Brain microvascular endothelial cell (primary cell): ENCODE data around the gene PDE1C.

Source experiments
- DNase-seq: peaks from one replicate; pipeline ENCODE4 v3.0.0-alpha.2; 2020
- H3K27ac ChIP-seq: fragments of 250-450 bp; sonication (Bioruptor Pico); 2 replicates; pipeline ENCODE4 v1.5.1; 2020; ENCODE audit warnings: mild to moderate bottlenecking, moderate library complexity
- H3K27me3 ChIP-seq: fragments of 250-450 bp; sonication (Bioruptor Pico); replicated peaks from 2 replicates; pipeline ENCODE4 v1.5.1; 2020; ENCODE audit warnings: mild to moderate bottlenecking
- H3K36me3 ChIP-seq: fragments of 250-450 bp; sonication (Bioruptor Pico); replicated peaks from 2 replicates; pipeline ENCODE4 v1.5.1; 2020; ENCODE audit warnings: mild to moderate bottlenecking
- H3K4me3 ChIP-seq: 2 replicates; pipeline ENCODE4 v1.5.1; 2011; ENCODE audit warnings: low read depth, mild to moderate bottlenecking, control low read depth, low read length, moderate library complexity
- in situ Hi-C: cut with HindIII; loops from 2 replicates; pipeline ENCODE4 v1.10.0; 2017; ENCODE audit warnings: low sequenced_read_pairs, low pct_ligation_motif_present
- TF ChIP-seq, protein P1 (sequence below): IDR thresholded peaks from 2 replicates; pipeline ENCODE4 v1.5.1; 2011; ENCODE audit warnings: low read depth, mild to moderate bottlenecking, moderate library complexity, low read length, control low read depth, inconsistent platforms; ENCODE audit errors: missing control alignments

PDE1C gene

DNA sequence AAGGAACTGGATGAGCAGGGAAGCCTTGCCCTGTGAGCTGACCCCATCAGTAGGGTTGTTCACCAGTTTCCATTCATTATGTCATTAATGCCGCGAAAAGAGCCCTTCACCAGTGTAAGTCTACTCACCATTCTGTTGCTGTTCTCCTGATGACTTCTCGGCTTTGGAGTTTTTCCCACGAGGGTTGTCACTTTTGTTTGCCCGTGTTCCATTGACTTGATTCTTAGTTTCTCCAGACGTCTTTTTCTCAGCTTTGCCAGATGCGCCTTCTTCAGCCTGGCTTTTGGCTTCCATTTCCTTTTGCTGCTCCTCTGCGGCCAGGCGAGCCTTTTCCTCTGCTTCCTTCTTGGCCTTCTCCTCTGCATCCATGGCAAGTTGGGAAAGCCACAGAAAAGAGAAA is 254.4 kb downstream of the PDE1C start:
- Histone ChIP-seq H3K27ac (no peak overlapping the region), H3K27me3 (no peaks in the 10 kb centered on the region), H3K4me3 (no peak overlapping the region), H3K36me3 (no peaks in the 10 kb centered on the region)
- TF ChIP-seq, protein P1, sequence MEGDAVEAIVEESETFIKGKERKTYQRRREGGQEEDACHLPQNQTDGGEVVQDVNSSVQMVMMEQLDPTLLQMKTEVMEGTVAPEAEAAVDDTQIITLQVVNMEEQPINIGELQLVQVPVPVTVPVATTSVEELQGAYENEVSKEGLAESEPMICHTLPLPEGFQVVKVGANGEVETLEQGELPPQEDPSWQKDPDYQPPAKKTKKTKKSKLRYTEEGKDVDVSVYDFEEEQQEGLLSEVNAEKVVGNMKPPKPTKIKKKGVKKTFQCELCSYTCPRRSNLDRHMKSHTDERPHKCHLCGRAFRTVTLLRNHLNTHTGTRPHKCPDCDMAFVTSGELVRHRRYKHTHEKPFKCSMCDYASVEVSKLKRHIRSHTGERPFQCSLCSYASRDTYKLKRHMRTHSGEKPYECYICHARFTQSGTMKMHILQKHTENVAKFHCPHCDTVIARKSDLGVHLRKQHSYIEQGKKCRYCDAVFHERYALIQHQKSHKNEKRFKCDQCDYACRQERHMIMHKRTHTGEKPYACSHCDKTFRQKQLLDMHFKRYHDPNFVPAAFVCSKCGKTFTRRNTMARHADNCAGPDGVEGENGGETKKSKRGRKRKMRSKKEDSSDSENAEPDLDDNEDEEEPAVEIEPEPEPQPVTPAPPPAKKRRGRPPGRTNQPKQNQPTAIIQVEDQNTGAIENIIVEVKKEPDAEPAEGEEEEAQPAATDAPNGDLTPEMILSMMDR, result no peak
- DNase-seq, result peak; percentile 33
- in situ Hi-C loops, result no loop called here

DNA sequence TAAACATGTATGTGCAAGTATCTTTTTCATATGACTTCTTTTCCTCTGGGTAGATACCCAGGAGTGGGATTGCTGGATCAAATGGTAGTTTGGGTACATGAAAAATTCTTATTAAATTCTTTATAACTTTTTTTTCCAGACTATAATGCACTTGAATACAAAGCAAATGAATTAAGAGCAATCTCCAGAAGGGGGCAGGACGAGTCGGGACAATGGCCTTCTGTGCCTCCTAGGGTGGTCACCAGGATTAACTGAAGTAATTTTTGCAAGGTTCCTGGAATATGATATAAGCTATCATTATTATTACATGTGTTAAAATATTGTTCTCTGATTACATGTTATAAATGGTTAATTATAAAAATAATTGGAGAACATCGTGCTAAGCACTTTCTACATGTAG is 256.0 kb downstream of the PDE1C start:
- Histone ChIP-seq H3K27me3 (no peaks in the 10 kb centered on the region), H3K36me3 (no peaks in the 10 kb centered on the region), H3K4me3 (no peak overlapping the region), H3K27ac (no peak overlapping the region)
- in situ Hi-C loops, result no loop called here
- TF ChIP-seq, protein P1, result peak; percentile 55
- DNase-seq, result peak; percentile 22

DNA sequence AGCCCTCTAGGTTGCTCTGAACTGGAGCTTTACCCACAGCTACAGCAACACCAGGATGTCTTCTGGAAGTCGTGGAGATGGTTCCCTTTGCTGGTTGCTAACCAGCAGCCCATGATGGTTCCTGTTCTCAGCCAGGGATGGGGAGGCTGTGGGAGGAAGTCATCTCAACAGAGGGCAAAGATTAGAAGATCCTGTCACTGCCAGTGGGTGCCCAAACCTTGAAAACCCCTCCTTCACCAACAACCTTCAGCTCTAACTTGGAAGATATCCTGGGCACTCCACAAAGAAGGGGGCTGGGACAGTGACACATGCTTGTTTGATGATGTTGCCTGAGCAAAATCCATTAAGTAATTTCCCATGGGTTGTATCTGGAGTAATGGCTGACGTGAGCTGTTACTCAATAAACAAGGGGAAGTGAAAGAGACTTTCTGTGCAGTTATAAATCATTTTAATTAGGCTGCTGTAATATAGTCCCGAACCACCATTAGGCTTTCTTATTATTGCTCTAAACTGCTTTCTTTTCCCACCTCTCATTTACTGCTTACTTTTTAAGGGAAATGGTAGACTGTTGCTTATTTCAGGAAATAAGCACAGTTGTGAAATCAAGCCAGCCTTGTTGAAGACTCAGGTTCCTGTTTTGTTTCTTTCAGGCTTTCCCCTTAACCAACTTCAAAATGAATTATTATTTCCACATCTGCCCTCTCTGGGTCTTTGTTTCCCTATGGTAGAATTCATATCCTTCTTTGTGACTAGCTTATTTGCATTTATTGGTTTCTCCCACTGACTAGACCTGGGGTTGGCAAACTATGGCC is 258.4 kb downstream of the PDE1C start:
- no peaks in the 10 kb centered on the region for H3K27me3 ChIP-seq
- no peak overlapping the region for H3K4me3 ChIP-seq
- H3K36me3 ChIP-seq, result no peaks in the 10 kb centered on the region
- in situ Hi-C loops, result no loop called here
- H3K27ac ChIP-seq, result no peak overlapping the region
- DNase-seq, result no peak
- TF ChIP-seq, protein P1, result no peak

DNA sequence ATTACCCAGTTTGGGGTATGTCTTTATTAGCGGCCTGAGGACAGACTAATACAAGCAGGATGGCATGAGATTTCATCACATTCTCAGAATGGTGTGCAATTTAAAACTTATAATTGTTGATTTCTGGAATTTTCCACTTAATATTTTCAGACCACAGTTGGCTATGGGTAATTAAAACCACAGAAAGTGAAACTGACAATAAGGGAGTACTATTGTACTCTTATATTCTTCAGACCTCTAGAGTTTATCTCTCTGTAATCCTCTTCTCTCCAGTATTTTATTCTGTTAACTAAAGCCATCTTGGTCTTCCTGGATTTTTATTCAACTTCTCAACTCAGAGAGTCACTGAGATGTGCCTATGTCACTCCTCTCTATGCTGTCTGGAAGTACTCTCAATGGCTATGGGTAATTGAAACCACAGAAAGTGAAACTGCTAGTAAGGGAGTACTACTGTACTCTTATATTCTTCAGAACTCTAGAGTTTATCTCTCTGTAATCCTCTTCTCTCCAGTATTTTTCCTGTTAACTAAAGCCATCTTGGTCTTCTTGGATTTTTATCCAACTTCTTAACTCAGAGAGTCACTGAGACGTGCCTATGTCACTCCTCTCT is 264.9 kb downstream of the PDE1C start:
- TF ChIP-seq, protein P1, result no peak

DNA sequence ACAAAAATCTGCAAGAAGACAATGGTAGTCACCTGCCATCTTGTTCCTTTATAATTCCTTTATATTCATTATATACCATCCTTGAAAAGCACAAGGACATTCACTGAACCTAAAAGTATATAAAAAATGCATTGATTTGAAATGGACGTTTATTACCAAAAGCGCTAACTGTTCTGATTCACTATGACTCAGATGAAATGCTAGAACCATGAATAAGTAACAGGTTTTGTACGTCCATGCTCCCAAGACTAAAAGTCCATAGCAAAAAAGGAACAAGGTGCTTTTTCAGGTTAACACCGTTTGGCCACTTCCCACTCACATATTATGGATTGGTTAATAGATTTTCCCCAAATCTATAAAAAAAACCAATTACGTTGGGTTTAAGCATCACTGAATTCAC is 273.8 kb downstream of the PDE1C start:
- no peaks in the 10 kb centered on the region for H3K27me3 ChIP-seq
- H3K4me3 ChIP-seq, result no peak overlapping the region
- DNase-seq, result no peak
- H3K36me3 ChIP-seq, result no peaks in the 10 kb centered on the region
- TF ChIP-seq, protein P1, result no peak
- H3K27ac ChIP-seq, result no peak overlapping the region
- in situ Hi-C loops, result no loop called here

More for the DNA sequence above, 264.9 kb downstream of the PDE1C start:
- Histone ChIP-seq H3K27me3 (no peaks in the 10 kb centered on the region), H3K27ac (no peak overlapping the region), H3K4me3 (no peak overlapping the region), H3K36me3 (no peaks in the 10 kb centered on the region)
- in situ Hi-C loops, result no loop called here
- no peak for DNase-seq
